ENCODE results near the gene TMPRSS4.

GRCh38 chr11:118060869-118061268 lies 16.0 kb upstream of the TMPRSS4 start:
- TF ChIP-seq CTCF (IDR thresholded peaks at IDR 0.05; ENCODE audit: insufficient read depth, low read depth, low read length) = no peak
- no peak for TF ChIP-seq EZH2 (IDR thresholded peaks at IDR 0.05; ENCODE audit: insufficient read depth, low read length)

Measured in astrocyte (in vitro differentiated cells and primary cell).